Pericardium fibroblast (primary cell): ENCODE data around the gene SYVN1. TPM values are rescaled to one million over a fixed set of nuclear protein-coding genes. Genes with fewer than 3 reads are reported as not detected.

ENCODE experiments used
- total RNA-seq: library from RNA; depleted of rRNA; stranded (reverse); fragments of >200 nt; gene quantifications from 2 replicates; pipeline ENCODE4 v1.2.3, GENCODE V29; 2015

The SYVN1 gene
- total RNA-seq, result 13.2 and 22.1 TPM in 2 replicates

DNA sequence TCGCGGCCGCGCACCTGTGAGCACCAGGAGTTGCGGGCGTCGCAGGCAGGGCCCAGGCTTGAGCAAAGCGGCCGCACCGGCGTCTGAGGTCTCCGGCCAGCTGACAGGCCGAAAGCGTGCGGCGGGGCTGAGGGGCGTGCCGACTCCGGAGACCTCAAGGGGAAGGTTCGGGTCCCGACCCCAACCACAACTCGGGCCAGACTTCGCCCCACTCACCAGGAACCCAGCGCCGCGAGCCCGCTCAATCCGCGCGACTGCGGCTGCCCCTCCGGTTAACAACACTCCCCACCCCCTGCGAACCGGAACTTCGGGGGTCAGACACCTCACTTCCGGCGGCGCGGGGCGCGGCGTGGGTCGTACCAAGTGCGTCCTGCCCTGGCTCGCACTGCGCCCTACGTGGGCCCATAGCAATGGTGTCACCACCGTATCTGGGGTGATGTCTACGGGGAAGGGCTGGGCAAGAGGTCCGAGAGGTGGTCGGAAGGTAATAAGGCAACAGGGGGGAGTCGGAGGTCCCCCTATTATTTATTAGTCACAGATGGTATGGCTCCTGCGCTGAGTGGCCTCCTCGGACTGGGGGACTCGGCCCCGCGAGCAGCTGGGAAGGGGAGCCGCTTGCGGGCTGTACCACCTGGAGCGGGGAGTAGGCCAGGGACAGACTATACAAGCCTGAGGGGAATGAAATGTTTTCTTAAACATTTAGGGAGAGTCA, at the start of gene SYVN1:
Gene SYVN1, minus strand, starts transcription at position 280 of the 712 bp plus-strand sequence. CDS start 918 bp downstream, outside the sequence.

DNA sequence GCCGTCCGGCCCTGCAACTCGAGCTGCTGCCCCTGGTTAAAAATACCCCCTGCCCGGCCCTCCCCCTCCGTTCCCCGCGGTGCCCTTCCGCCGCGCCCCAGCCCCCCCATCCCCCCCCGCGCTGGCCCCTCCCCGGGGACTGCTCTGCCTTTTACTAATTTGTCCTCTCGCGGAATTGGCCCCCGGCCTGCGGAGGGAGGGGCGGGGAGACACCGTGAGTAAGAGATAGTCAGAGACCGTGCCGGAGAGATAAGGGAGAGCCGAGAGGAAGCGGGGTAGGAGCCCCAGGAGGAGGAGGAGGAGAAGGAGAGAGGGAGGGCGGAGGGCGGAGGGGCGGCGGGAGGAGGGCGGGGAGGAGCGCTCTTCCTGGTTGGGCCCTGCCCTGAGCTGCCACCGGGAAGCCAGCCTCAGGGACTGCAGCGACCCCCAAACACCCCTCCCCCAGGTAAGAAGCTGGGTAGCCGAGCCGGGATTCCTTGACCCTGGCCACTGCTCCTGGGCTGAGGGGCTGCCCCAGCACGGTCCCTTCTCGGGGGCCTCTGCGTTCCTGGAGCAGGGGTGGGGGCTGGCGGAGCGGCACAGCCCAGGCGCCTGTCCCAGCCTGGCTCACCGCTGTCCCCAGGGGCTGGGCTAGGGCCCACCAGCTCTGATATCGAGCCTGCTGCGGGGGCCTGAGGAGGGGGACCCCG, 47.4 kb upstream of the SYVN1 start, which contains the start of gene CAPN1:
Gene CAPN1, plus strand, starts transcription at position 360 of the 689 bp plus-strand sequence. CDS start 774 bp downstream, outside the sequence.

DNA sequence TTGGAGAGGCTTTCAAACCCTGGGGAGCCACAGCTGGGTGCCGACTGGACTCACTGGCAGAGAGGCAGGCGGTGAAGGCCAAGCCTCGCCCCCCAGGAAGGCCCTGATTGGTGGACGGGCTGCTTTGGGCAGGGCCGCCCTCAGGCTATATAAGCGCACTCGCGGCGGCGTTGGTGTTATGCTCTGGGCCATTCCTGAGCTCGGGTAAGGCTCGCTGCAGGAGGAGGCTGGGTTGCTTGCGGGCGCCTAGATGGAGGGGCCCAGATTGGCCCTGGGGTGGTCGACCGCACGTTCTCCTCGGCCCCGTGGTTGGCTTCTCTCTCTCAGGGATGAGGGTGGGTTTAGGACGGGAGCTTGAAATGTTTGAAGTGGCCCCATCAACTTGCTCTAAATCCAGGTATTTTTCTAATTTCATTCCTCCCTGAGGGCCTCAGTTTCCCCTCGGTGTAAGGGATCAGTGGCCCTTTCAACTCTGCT, 35.8 kb upstream of the SYVN1 start, which contains the start of gene SPDYC:
Gene SPDYC, plus strand, starts transcription at position 176 of the 477 bp plus-strand sequence. CDS start 1,125 bp downstream, outside the sequence.

DNA sequence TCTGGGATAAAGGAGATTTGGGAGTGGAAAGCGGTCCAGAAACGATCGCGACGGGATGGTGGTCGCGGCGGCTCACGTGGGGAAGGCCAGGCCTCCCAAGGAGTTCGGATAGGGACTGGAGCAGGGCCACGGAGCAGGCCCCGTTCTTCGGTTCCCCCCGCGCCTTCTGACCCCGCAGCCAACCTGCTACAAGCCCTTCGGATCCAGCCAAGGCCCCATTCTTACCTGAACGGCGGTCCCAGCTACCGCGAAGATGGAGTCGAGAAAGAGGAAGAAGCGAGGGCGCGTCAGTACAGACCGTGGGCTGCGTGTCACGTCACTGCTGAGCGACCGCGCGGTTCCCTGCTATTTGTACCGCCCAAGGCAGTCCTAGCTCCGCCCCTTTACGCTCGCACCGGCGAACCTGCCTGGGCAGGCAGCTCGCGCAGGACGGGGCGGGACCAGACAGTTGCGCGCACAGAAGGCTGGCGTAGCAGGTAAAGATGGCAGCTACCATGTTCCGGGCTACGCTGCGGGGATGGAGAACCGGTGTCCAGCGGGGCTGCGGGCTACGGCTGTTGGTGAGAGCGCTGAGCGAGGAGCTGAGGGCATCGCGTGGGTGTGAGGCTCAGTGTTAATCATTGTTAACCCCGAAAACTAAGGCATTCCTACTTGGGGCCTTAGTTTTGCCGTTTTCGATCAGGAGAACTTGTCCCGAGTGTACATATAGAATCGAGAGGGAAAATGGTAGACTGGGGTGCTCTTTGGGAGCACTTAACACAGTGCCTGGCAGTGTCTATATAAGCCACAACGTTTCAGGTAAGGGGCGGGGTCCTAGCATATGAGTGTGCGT, 12.2 kb downstream of the SYVN1 start, which contains the start of the genes FAU and MRPL49:
Gene FAU, minus strand, starts transcription at position 270 of the 832 bp plus-strand sequence. CDS start 321 bp downstream, outside the sequence.
Gene MRPL49, plus strand, starts transcription at position 457 of the 832 bp plus-strand sequence. Its CDS starts 26 bp downstream, at position 483.

DNA sequence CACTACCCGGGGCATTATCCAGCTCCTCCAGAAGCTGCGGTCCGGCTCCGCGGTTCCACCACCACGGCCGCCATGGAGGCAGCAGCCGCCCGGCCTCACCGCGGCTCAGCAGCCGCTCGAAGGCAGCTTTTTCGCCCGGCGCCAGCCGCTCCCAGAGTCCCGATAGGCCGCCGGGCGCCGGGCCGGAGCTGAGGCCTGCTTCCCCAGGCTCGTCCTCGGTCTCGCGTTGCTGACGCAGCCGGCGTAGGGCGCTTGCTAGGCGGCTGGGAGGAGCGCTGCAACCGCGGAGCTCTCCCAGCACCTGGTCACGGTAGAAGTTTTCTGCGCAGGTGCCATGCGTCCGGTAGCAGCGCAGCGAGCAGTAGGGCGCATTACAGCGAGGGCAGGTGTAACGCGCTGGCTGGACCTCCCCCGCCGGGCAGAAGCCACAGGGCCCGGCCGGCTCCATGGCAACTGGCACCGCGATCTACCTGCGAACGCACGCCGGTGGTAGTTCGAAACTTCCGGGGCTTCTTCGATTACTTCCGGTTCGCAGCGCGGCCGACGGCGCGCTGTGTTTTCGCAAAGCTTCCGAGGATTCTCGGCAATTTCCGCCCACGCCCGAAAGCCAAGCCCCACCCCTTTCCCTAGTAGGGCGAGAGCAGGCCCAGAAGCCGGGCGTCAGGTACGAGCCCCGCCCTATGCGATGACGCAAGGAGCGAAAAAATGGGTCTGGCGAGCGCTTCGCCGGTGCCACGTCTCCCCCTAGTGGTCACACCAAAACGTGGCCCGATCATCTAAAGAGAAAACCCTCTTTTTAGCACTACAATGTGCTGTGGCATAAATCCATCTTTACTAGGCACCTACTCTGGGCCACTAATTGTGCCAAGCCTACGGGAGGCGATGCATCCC, 16.9 kb downstream of the SYVN1 start, which contains the start of gene ZNHIT2:
Gene ZNHIT2, minus strand, starts transcription at position 496 of the 891 bp plus-strand sequence. Its CDS starts 48 bp downstream, at position 448.

DNA sequence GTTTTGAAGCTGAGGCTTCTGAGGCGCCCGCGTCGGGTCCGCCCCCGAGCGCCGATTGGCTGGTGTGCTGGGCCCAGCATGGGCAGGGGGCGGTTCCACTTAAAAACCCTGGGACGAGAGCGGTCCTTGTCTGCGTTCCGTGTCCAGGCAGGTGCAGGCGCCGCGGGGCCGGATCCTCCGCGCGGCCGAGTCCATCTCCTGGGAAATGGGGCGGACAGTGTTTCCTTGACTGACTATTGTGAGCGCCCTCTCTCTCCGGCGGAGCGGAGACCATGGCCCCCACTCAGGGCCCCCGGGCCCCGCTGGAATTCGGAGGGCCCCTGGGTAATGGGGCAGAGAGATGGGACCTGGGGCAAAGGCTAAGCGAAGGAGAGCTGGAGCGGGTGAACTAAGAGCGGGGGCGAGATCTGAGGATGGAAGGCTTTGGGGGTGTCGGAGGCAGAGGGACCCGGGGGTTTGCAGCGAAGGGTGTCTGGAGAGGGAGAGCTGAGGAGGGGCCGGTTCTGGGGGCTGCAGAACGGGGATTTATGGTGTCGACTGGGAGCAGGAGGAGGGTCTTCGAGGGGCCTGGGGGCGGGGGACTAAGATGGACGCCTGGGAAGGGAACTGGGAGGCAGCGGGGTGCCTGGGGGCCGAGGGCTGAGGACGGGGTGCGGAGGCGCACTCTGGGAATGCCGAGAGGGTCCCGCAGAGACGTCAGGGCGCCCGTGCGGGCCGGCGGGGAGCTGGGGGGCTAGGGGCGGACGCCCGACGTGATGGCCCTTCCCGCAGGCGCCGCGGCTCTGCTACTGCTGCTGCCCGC, 22.4 kb downstream of the SYVN1 start, which contains the start of gene TM7SF2:
Gene TM7SF2, plus strand, starts transcription at position 129 of the 802 bp plus-strand sequence. Its CDS starts 144 bp downstream, at position 273.

DNA sequence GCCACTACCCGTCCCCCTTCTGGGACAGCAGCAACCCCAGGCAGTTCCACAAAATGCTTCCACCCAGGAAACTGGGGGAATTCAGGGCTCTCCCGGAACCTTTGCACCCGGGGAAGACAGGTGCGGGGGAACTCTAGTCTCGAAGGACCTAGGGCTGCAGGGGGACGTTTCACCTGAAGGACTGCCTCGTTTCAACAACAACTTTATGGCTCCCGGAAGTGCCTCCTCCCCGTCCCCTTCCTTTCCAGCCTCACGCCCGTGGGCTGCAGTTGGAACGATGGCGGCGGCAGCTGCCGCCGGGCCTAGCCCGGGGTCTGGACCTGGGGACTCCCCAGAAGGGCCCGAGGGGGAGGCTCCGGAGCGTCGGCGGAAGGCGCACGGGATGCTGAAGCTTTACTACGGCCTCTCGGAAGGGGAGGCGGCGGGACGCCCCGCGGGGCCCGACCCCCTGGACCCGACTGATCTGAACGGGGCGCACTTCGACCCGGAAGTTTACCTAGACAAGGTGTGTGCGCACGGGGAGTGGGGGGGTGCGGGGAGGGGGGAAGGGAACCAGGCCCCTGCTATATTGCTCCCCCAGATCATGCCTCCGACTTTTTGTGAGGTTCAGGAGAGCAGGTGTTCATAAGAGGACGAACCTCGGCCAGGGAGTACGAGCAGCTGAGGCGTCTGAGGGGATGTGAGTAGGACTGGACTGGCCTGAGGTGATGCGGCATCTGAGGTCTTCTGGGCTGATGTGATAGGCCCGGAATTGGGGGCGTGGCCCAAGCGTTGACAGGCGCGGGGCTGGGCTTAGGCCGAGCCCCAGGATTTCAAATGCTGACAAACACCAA, 38.1 kb downstream of the SYVN1 start, which contains the start of gene VPS51:
Gene VPS51, plus strand, starts transcription at position 241 of the 833 bp plus-strand sequence. Its CDS starts 37 bp downstream, at position 278.

DNA sequence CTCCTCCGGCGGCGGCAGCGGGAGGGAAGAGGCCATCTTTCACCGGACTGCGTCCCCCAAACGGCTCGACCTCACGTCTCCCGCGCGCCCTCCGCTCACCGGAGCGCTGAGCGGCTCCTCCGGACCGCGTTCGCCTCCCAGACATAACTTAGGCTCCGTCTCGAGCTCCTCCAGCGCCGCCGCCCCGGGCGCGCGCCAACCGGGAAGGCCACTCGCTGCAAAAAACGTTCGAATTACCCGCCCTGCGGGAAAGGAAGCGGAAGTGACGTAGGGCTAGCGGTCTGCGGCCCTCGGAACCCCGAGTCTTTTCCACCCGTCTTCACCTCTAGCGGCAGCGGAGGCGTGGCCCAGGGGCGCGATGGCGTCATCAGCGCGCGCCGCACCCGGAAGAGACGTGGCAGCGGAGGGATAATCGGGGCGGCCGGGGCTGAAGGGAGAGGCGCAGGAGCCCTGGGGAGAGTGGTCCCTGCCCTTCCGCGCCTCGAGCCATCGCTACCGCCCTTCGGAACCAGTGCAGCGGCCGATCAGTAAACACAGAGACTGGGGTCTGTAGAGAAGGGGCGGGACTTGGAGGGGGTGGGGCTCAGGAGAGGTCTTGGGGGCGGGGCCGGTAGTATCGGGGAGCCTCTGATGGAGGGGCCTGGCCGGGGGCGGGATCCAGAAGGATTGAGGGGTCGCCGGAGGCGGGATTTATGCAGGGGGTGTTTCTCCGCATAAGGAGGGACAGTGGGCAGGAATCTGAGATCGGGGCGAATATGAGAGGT, 50.3 kb downstream of the SYVN1 start, which contains the start of the genes CDCA5 and ZFPL1:
Gene CDCA5, minus strand, starts transcription at position 207 of the 764 bp plus-strand sequence. Its CDS starts 62 bp downstream, at position 145.
Gene ZFPL1, plus strand, starts transcription at position 389 of the 764 bp plus-strand sequence. CDS start 477 bp downstream, outside the sequence.

Other genes starting within 250 kb of the SYVN1 start
- 16.2 and 19.2 TPM in 2 replicates for gene ATG2A, start 217.3 kb downstream of the SYVN1 start, total RNA-seq
- gene PPP2R5B, start 209.8 kb downstream of the SYVN1 start, total RNA-seq, result 11.1 and 21.6 TPM in 2 replicates
- 0.35 TPM in 1 of 2 replicates, not detected in the other for gene GPHA2, start 198.6 kb downstream of the SYVN1 start, total RNA-seq
- not detected in 2 replicates for gene MAJIN, start 162.4 kb downstream of the SYVN1 start, total RNA-seq
- gene BATF2, start 137.5 kb downstream of the SYVN1 start, total RNA-seq, result 0.12 and 0.51 TPM in 2 replicates
- gene ARL2, start 120.4 kb downstream of the SYVN1 start, total RNA-seq, result 116 and 119 TPM in 2 replicates
- gene SNX15, start 107.1 kb downstream of the SYVN1 start, total RNA-seq, result 7.8 and 9.4 TPM in 2 replicates
- gene SAC3D1, start 93.3 kb downstream of the SYVN1 start, total RNA-seq, result 19.7 and 23.5 TPM in 2 replicates
- gene NAALADL1, start 76.0 kb downstream of the SYVN1 start, total RNA-seq, result 17.2 and 38.7 TPM in 2 replicates
- 1.2 and 2.9 TPM in 2 replicates for gene CDCA5, start 50.5 kb downstream of the SYVN1 start, total RNA-seq
- gene ZFPL1, start 50.3 kb downstream of the SYVN1 start, total RNA-seq, result 34.5 TPM in 2 replicates
- 197 and 427 TPM in 2 replicates for gene VPS51, start 38.3 kb downstream of the SYVN1 start, total RNA-seq
- gene TM7SF2, start 22.6 kb downstream of the SYVN1 start, total RNA-seq, result 10.4 and 13.4 TPM in 2 replicates
- 18.3 and 19.1 TPM in 2 replicates for gene ZNHIT2, start 16.8 kb downstream of the SYVN1 start, total RNA-seq
- 456 and 558 TPM in 2 replicates for gene FAU, start 12.4 kb downstream of the SYVN1 start, total RNA-seq
- 40.8 and 56.9 TPM in 2 replicates for gene MRPL49, start 12.2 kb downstream of the SYVN1 start, total RNA-seq
- gene SPDYC, start 35.7 kb upstream of the SYVN1 start, total RNA-seq, result not detected in 2 replicates
- gene CAPN1, start 47.4 kb upstream of the SYVN1 start, total RNA-seq, result 168 and 189 TPM in 2 replicates
- gene POLA2, start 127.4 kb upstream of the SYVN1 start, total RNA-seq, result 2.6 and 3.7 TPM in 2 replicates
- gene CDC42EP2, start 180.3 kb upstream of the SYVN1 start, total RNA-seq, result 35.6 and 79.6 TPM in 2 replicates
- gene DPF2, start 199.3 kb upstream of the SYVN1 start, total RNA-seq, result 32.4 and 36.6 TPM in 2 replicates
- 0.12 TPM in 1 of 2 replicates, not detected in the other for gene TIGD3, start 220.2 kb upstream of the SYVN1 start, total RNA-seq
- gene SLC25A45, start 248.1 kb upstream of the SYVN1 start, total RNA-seq, result 2.1 and 3.5 TPM in 2 replicates